ENCODE results near the gene KRT16. TPM values are rescaled to one million over a fixed set of nuclear protein-coding genes. Genes with fewer than 3 reads are reported as not detected.

The KRT16 gene
- total RNA-seq, 1 experiment from 2014 or later = not detected

DNA sequence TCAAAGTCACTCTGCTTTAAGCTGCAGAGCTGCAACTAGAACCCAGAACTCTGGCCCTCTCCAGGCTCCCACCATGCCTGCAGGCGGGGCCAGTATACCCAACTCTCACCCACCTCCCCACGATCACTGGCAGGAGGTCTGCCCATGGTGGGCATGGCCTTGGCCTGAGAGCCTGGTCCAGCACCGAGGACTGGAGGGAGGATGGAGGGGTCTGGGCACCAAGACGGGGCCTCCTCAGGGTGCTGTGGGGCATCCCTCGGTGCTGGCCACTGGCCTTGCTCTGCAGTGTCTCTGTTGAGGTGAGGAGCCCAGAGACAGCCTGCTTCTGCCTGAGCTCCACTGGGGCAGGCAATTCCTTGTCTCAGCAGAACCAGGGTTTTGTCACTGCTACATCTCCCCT, 1.5 kb upstream of the KRT16 start:
- no peak overlapping the region for H3K14ac ChIP-seq (ENCODE audit: insufficient read depth, low read length)
- H2AK5ac ChIP-seq (ENCODE audit: insufficient read length, low read length) = no peak overlapping the region
- H3K27ac ChIP-seq (ENCODE audit: insufficient read length, low read depth, low read length) = no peak overlapping the region
- no peaks in the 10 kb centered on the region for H3K27me3 ChIP-seq (ENCODE audit: insufficient read depth, low read length)
- no peaks in the 10 kb centered on the region for H4K20me1 ChIP-seq (ENCODE audit: control insufficient read depth, insufficient read depth, insufficient read length)
- H3K79me1 ChIP-seq (ENCODE audit: insufficient read depth, low read depth, low read length, poor library complexity, severe bottlenecking) = no peaks in the 10 kb centered on the region
- H4K5ac ChIP-seq (ENCODE audit: insufficient read length, low read depth, low read length) = no peak overlapping the region
- no peak overlapping the region for H3K27ac Mint-ChIP-seq
- no peak overlapping the region for H3K9ac ChIP-seq (ENCODE audit: extremely low read depth, insufficient read length, low read length)
- H3K4me1 ChIP-seq (ENCODE audit: insufficient read depth, low read length) = no peaks in the 10 kb centered on the region
- H4K8ac ChIP-seq (replicated peaks; ENCODE audit: insufficient read length, low read depth, low read length) = no peak overlapping the region
- peaks cover 7% of the 10 kb centered on the region; the same call in 1 of the 2 replicates for H3K27me3 Mint-ChIP-seq (ENCODE audit: low read depth)
- DNase-seq = no peak
- H2AFZ ChIP-seq (ENCODE audit: low read length) = no peak overlapping the region
- no peaks in the 10 kb centered on the region for H3K79me2 ChIP-seq (ENCODE audit: insufficient read depth, low read length)
- H2BK15ac ChIP-seq (ENCODE audit: low read depth, low read length) = no peak overlapping the region
- no peak overlapping the region for H4K91ac ChIP-seq (ENCODE audit: insufficient read length, low read depth, low read length)
- H3T11ph ChIP-seq (ENCODE audit: low read length) = no peak overlapping the region
- H3K23me2 ChIP-seq (ENCODE audit: insufficient read length, low read depth, low read length, poor library complexity, severe bottlenecking) = no peaks in the 10 kb centered on the region
- no peak overlapping the region for H3K23ac ChIP-seq (ENCODE audit: insufficient read length, low read depth, low read length)
- no peak overlapping the region for H3K4me2 ChIP-seq (ENCODE audit: insufficient read depth, insufficient read length, low read length)
- WGBS (ENCODE audit: extremely low coverage, insufficient read length, low lambda C conversion rate) = no CpG with 5 or more reads among the region's 5 CpGs
- no peak overlapping the region for H2BK20ac ChIP-seq (ENCODE audit: low read depth, low read length, poor library complexity, severe bottlenecking)
- no peaks in the 10 kb centered on the region for H3K9me3 ChIP-seq (ENCODE audit: control insufficient read depth, low read depth, low read length)
- H2BK5ac ChIP-seq (ENCODE audit: insufficient read length, low read length) = no peak overlapping the region
- H2BK12ac ChIP-seq (ENCODE audit: insufficient read length, low read depth, low read length) = no peak overlapping the region
- H2BK120ac ChIP-seq (ENCODE audit: low read depth, low read length, poor library complexity, severe bottlenecking) = no peak overlapping the region
- no peak overlapping the region for H3K56ac ChIP-seq (ENCODE audit: insufficient read length, low read depth, low read length)
- H3K4me3 Mint-ChIP-seq = no peak overlapping the region
- no peak overlapping the region for H3K4ac ChIP-seq (ENCODE audit: low read depth, low read length)
- TF ChIP-seq, protein P1, sequence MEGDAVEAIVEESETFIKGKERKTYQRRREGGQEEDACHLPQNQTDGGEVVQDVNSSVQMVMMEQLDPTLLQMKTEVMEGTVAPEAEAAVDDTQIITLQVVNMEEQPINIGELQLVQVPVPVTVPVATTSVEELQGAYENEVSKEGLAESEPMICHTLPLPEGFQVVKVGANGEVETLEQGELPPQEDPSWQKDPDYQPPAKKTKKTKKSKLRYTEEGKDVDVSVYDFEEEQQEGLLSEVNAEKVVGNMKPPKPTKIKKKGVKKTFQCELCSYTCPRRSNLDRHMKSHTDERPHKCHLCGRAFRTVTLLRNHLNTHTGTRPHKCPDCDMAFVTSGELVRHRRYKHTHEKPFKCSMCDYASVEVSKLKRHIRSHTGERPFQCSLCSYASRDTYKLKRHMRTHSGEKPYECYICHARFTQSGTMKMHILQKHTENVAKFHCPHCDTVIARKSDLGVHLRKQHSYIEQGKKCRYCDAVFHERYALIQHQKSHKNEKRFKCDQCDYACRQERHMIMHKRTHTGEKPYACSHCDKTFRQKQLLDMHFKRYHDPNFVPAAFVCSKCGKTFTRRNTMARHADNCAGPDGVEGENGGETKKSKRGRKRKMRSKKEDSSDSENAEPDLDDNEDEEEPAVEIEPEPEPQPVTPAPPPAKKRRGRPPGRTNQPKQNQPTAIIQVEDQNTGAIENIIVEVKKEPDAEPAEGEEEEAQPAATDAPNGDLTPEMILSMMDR (conservative IDR thresholded peaks at IDR 0.05) = no peak
- H3K9me3 Mint-ChIP-seq = no peaks in the 10 kb centered on the region; a peak in 1 of 5 replicates
- no peak overlapping the region for H3K18ac ChIP-seq (ENCODE audit: insufficient read length, low read depth, low read length)
- H3K4me1 Mint-ChIP-seq = peaks cover 9 to 30% of the 10 kb centered on the region in 2 experiments
- H3K36me3 Mint-ChIP-seq (ENCODE audit: insufficient read depth in 1 of 3, low read depth in 3 of 3) = no peaks in the 10 kb centered on the region; a peak in 1 of 7 replicates
